PC-3 (cell line): ENCODE measurements around the gene OLFM4.

Experiments
- CTCF ChIP-seq: fragments of 300-600 bp; sonication (generic); conservative IDR thresholded peaks from 2 replicates; pipeline ENCODE4 v1.5.1; 2017; ENCODE audit warnings: antibody characterized with exemption, low read depth, mild to moderate bottlenecking, low read length
- EZH2phosphoT487 ChIP-seq: fragments of 300-600 bp; sonication (generic); IDR thresholded peaks from 2 replicates; pipeline ENCODE4 v1.6.1; 2018; ENCODE audit warnings: mild to moderate bottlenecking, antibody characterized with exemption, low read length, borderline replicate concordance

- TF ChIP-seq CTCF (no peak), EZH2phosphoT487 (no peak)
These were observed 14.3 kb downstream of the OLFM4 start for GRCh38 chr13:53042877-53043276.
